AG04450 (cell line): ENCODE measurements around the gene AGFG1. TPM values are rescaled to one million over a fixed set of nuclear protein-coding genes. Genes with fewer than 3 reads are reported as not detected.
A peak's percentile ranks its signal among the peaks of the same experiment; 100 is the strongest.

Source experiments
- CTCF ChIA-PET: fragments of 300-600, 350-600 bp; formaldehyde crosslinking; extraction: SDS; loops from one replicate; lab custom pipeline; 2022; ENCODE audit warnings: antibody characterized with exemption, inconsistent platforms; lab: Charles Lee
- POLR2A ChIA-PET: fragments of 350-600 bp; formaldehyde crosslinking; extraction: SDS; loops from one replicate; lab custom pipeline; 2021; ENCODE audit warnings: antibody characterized with exemption, inconsistent platforms; lab: Yijun Ruan, JAX
- DNase-seq: peaks from one replicate; pipeline ENCODE4 v3.0.0-alpha.2; 2011; ENCODE audit warnings: low read depth, low spot score
- H3K27ac ChIP-seq: one replicate; pipeline ENCODE4 v1.5.1; 2012; ENCODE audit warnings: low read depth, low read length, control low read depth
- H3K27me3 ChIP-seq: one replicate; pipeline ENCODE4 v1.6.0; 2012; ENCODE audit warnings: low read length; ENCODE audit not compliant: control insufficient read depth, insufficient read depth
- H3K4me3 ChIP-seq: 2 replicates; pipeline ENCODE4 v1.5.1; 2011; ENCODE audit warnings: mild to moderate bottlenecking, low read depth, low read length, control low read depth
- H3K9me3 ChIP-seq: 2 replicates; pipeline ENCODE4 v1.5.1; 2012; ENCODE audit warnings: low read length; ENCODE audit not compliant: control insufficient read depth, insufficient read depth
- CTCF ChIP-seq: IDR thresholded peaks from 2 replicates; pipeline ENCODE4 v1.5.1; 2011; ENCODE audit warnings: low read depth, low read length, control low read depth, inconsistent platforms
- polyA plus RNA-seq: library from polyadenylated mRNA; depleted of rRNA; stranded (reverse); fragments of >200 nt; gene quantifications from 2 replicates; pipeline ENCODE4 v1.2.3, GENCODE V29; 2011

The AGFG1 gene
- polyA plus RNA-seq, 1 experiment = 139 TPM

- Histone ChIP-seq H3K27me3 (no peaks in the 10 kb centered on the region), H3K9me3 (no peaks in the 10 kb centered on the region), H3K4me3 (no peak overlapping the region), H3K27ac (no peak overlapping the region)
- DNase-seq = no peak
- ChIA-PET CTCF (interaction anchor here (0.7 to 0.9 kb wide), 2 partner anchors 16 to 59 kb away, joined by 3 read pairs; no protein-coding TSS in a partner anchor), POLR2A (interaction anchor here (0.6 kb wide), 1 partner anchor 24 kb away, joined by 15 read pairs; no protein-coding TSS in a partner anchor)
- no peak for TF ChIP-seq CTCF
These were observed 7.1 kb upstream of the AGFG1 start for GRCh38 chr2:227464851-227465250.

GRCh38 chr2:227466887-227467600, 4.9 kb upstream of the AGFG1 start:
- no peak for DNase-seq
- H3K4me3 ChIP-seq = no peak overlapping the region
- ChIA-PET CTCF (interaction anchor here (1.3 to 3.4 kb wide), 2 partner anchors 61 to 299 kb away, joined by 4 to 12 read pairs; no protein-coding TSS in a partner anchor), POLR2A (interaction anchor here (0.8 kb wide), 1 partner anchor 19 kb away, joined by 3 read pairs; no protein-coding TSS in a partner anchor)
- no peak for TF ChIP-seq CTCF
- H3K27me3 ChIP-seq = no peaks in the 10 kb centered on the region
- no peaks in the 10 kb centered on the region for H3K9me3 ChIP-seq
- peak overlapping the region; percentile 85 for H3K27ac ChIP-seq

DNA sequence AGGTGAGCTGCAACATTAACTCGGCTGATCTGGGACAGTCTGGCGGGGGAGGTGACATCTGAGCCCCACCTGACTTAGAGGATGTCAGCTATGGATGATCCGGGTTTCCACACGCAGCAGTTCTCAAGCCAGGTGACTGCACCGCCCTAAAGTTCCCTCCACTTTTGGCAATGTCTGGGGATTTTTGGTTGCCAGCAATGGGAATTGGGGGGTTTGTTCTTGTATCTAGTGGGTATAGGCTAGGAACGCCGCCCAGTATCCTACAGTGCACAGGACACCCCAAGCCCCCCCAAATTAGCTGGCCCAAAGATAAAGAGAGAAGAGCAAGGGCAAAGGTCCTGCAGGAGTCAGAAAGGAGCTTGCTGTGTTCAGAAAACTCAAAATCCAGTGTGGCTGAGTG, 544 bp upstream of the AGFG1 start:
- DNase-seq = no peak
- Histone ChIP-seq H3K9me3 (no peaks in the 10 kb centered on the region), H3K27me3 (no peaks in the 10 kb centered on the region), H3K27ac (no peak overlapping the region), H3K4me3 (no peak overlapping the region)
- TF ChIP-seq CTCF = no peak
- ChIA-PET CTCF (interaction anchor here (0.5 to 1.7 kb wide), 26 partner anchors 9 to 352 kb away, joined by 3 to 16 read pairs (median 4); no protein-coding TSS in a partner anchor), POLR2A (no interaction called here)

GRCh38 chr2:227472265-227473121, 537 bp downstream of the AGFG1 start:
- POLR2A ChIA-PET = interaction anchor here (0.5 to 1.1 kb wide), 3 partner anchors 25 to 186 kb away, joined by 3 to 4 read pairs (median 4); no protein-coding TSS in a partner anchor

More at GRCh38 chr2:227472265-227473121, 537 bp downstream of the AGFG1 start:
- peak overlapping the region; percentile 84 for H3K4me3 ChIP-seq
- TF ChIP-seq CTCF = no peak
- H3K27me3 ChIP-seq = no peaks in the 10 kb centered on the region
- CTCF ChIA-PET = interaction anchor here (0.5 to 5.0 kb wide), 13 partner anchors 22 to 948 kb away, joined by 3 to 19 read pairs (median 4); no protein-coding TSS in a partner anchor
- H3K27ac ChIP-seq = peak overlapping the region; percentile 47
- H3K9me3 ChIP-seq = no peaks in the 10 kb centered on the region
- DNase-seq = no peak
